Vagina (tissue), 2 donors: ENCODE results near the gene URM1. TPM values are rescaled to one million over a fixed set of nuclear protein-coding genes. Genes with fewer than 3 reads are reported as not detected.

Experiments
- DNase-seq, 2 donors: peaks; one replicate each; pipeline ENCODE4 v3.0.0-alpha.2; 2017; ENCODE audit errors: extremely low spot score in 2 of 2
- H3K27ac ChIP-seq: fragments of 200-600 bp; sonication (generic); one replicate; pipeline ENCODE4 v1.5.1; 2019
- H3K27me3 ChIP-seq: fragments of 200-600 bp; sonication (generic); one replicate; pipeline ENCODE4 v1.5.1; 2019
- H3K36me3 ChIP-seq, 2 donors: fragments of 200-600 bp; sonication (generic); one replicate each; pipeline ENCODE4 v1.5.1; 2017 to 2019
- H3K4me1 ChIP-seq: fragments of 200-600 bp; sonication (generic); one replicate; pipeline ENCODE4 v1.5.1; 2019
- H3K4me3 ChIP-seq, 2 donors: fragments of 200-600 bp; sonication (generic); 1 replicate in 1 of 2; 2 replicates in 1 of 2; pipeline ENCODE4 v1.5.1; 2016 to 2019
- H3K9me3 ChIP-seq: fragments of 200-600 bp; sonication (generic); one replicate; pipeline ENCODE4 v1.5.1; 2019
- POLR2A ChIP-seq, 2 donors: fragments of 450-650 bp; IDR thresholded peaks; one replicate each; pipeline ENCODE4 v1.6.1; 2017; ENCODE audit warnings: antibody characterized with exemption in 2 of 2, mild to moderate bottlenecking in 2 of 2, moderate library complexity in 2 of 2
- POLR2AphosphoS5 ChIP-seq, 2 donors: sonication (generic); formaldehyde crosslinking; IDR thresholded peaks; one replicate each; pipeline ENCODE4 v1.9.0; 2017; ENCODE audit warnings: antibody characterized with exemption in 2 of 2, mild to moderate bottlenecking in 2 of 2, low read depth in 1 of 2; ENCODE audit not compliant: insufficient read depth in 1 of 2
- intact Hi-C: fragments of 100-400 bp; cut with DNase I; formaldehyde crosslinking; loops from one replicate; pipeline ENCODE4 v1.15.1; 2023
- total RNA-seq: library from RNA; depleted of rRNA; stranded (reverse); fragments of >200 nt; gene quantifications from one replicate; pipeline ENCODE4 v1.2.3, GENCODE V29; 2016
- TF ChIP-seq, protein P1 (sequence below), 3 experiments: fragments of 450-650 bp in 2 of 3; fragments of 200-600 bp in 1 of 3; sonication (generic) in 1 of 3; IDR thresholded peaks; one replicate each; pipeline ENCODE4 v1.5.1; 2017 to 2019; ENCODE audit warnings: antibody characterized with exemption in 3 of 3, mild to moderate bottlenecking in 2 of 3, moderate library complexity in 2 of 3

Gene URM1
- total RNA-seq, 1 donor from 2014 or later: 15.2 TPM

DNA sequence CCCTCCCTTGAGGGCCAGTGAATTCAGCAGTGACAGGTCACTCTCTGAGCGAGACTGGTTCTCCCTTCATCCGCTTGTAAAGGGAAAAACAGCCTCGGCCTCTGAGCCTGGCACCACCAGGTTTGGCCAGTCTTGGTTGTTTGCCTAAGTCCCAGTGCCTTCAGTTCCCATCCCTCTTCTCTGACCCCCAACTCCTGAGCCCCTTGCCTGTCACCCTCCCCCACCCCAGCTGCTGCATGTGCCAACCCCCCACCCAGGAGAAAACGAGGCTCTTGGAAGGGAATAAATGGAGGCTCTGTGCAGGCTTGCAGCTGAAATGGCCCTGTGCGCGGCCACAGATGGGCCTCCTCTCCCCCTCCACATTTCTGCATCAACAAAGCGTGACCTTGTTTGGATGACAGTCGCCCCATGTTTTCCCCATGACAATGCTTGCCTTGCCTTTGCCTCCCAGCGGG, 3.1 kb downstream of the URM1 start:
- H3K27me3 ChIP-seq: no peaks in the 10 kb centered on the region
- H3K4me1 ChIP-seq: peaks cover 36% of the 10 kb centered on the region
- no peaks in the 10 kb centered on the region for H3K9me3 ChIP-seq
- intact Hi-C loops: no loop called here
- peaks cover 0 to 27% of the 10 kb centered on the region in 2 donors for H3K36me3 ChIP-seq
- DNase-seq: no peak
- TF ChIP-seq, protein P1, sequence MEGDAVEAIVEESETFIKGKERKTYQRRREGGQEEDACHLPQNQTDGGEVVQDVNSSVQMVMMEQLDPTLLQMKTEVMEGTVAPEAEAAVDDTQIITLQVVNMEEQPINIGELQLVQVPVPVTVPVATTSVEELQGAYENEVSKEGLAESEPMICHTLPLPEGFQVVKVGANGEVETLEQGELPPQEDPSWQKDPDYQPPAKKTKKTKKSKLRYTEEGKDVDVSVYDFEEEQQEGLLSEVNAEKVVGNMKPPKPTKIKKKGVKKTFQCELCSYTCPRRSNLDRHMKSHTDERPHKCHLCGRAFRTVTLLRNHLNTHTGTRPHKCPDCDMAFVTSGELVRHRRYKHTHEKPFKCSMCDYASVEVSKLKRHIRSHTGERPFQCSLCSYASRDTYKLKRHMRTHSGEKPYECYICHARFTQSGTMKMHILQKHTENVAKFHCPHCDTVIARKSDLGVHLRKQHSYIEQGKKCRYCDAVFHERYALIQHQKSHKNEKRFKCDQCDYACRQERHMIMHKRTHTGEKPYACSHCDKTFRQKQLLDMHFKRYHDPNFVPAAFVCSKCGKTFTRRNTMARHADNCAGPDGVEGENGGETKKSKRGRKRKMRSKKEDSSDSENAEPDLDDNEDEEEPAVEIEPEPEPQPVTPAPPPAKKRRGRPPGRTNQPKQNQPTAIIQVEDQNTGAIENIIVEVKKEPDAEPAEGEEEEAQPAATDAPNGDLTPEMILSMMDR (IDR thresholded peaks at IDR 0.05): no peak
- no peak for TF ChIP-seq POLR2A (IDR thresholded peaks at IDR 0.05)
- no peak for TF ChIP-seq POLR2AphosphoS5 (IDR thresholded peaks at IDR 0.05; ENCODE audit: insufficient read depth in 1 of 2, low read depth in 1 of 2)
- no peak overlapping the region for H3K4me3 ChIP-seq
- no peak overlapping the region for H3K27ac ChIP-seq

DNA sequence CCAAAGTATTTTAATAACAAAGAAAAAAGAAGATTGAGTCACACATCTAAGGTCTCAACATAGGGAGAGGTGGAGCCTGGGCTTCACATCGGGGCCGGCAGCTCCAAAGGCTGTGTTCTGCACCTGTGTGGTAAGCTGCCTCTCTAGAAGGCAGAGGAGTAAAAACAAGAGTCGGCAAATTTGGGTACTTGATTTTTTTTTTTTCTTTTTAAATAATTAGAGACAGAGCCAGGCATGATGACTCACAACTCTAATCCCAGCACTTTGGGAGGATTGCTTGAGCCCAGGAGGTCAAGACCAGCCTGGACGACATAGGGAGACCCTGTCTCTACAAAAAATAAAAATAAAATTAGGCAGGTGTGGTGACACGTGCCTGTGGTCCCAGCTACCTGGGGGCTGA, 4.7 kb downstream of the URM1 start:
- peaks cover 24% of the 10 kb centered on the region for H3K4me1 ChIP-seq
- no peaks in the 10 kb centered on the region for H3K27me3 ChIP-seq
- DNase-seq: no peak
- peaks cover 0 to 30% of the 10 kb centered on the region in 2 donors for H3K36me3 ChIP-seq
- H3K4me3 ChIP-seq: no peak overlapping the region
- intact Hi-C loops: no loop called here
- H3K9me3 ChIP-seq: no peaks in the 10 kb centered on the region
- TF ChIP-seq POLR2AphosphoS5 (IDR thresholded peaks at IDR 0.05; ENCODE audit: insufficient read depth in 1 of 2, low read depth in 1 of 2): no peak
- TF ChIP-seq, protein P1 (IDR thresholded peaks at IDR 0.05): no peak
- H3K27ac ChIP-seq: no peak overlapping the region

DNA sequence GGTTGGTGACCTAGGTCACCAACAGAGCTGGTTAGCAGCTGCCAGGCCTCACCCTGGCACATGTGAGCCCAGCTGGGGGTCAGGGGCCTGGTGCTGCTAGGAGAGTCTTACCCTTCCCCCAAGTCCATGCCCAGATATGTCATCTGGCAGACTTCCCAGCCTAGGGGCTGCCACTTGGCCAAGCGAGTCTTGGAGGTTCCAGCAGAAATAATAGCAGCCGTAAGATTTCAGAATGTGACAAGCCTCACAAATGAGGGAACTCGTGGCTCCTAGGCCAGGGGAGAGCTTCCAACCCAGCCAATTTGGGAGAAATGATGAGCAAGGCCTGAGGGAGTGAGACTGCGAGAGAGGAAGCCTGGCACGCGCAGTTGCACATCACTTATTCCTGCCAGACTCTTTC, 11.1 kb downstream of the URM1 start:
- H3K4me1 ChIP-seq: no peaks in the 10 kb centered on the region
- intact Hi-C loops: no loop called here
- no peaks in the 10 kb centered on the region for H3K27me3 ChIP-seq
- no peaks in the 10 kb centered on the region for H3K9me3 ChIP-seq
- H3K4me3 ChIP-seq: no peak overlapping the region
- peaks cover 0 to 43% of the 10 kb centered on the region in 2 donors for H3K36me3 ChIP-seq
- TF ChIP-seq, protein P1 (IDR thresholded peaks at IDR 0.05): no peak
- TF ChIP-seq POLR2A (IDR thresholded peaks at IDR 0.05) (no peak), POLR2AphosphoS5 (IDR thresholded peaks at IDR 0.05; ENCODE audit: insufficient read depth in 1 of 2, low read depth in 1 of 2) (no peak)
- no peak for DNase-seq
- no peak overlapping the region for H3K27ac ChIP-seq

DNA sequence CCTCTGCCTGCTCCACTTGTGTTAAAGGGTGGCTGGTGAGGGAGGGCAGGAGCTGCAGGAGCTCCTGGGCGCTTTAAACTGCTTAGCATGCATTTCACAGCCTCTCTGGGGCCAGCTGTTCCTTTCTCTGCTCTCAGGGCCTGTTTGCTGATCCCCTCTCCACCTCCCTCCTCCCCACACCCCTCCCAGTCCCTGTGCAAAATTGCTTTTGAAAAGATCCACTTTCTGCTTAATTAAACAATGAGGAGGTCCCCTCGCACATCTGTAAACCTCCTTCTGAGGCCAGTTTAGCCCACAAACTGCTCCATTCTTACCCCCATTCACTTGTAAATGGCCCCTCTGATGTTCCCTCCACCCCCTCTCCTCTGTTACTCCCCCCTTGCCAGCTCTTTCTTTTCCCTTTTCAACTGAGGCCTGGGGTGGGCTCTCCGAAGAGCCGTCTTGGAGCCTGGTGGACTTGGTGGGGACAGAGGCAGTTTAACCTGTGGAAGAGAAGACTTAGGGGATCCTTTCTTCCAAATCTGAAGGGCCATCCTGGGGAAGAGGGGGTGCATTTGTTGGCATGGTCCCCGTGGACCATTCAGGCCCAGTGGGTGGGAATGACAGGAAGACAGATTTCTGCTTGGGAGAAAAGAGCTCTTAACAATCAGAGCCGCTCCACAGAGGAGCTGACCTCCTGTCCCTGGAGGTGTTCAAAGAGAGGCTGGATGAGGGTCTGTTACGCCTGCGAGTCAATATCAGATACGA, 12.0 kb downstream of the URM1 start:
- intact Hi-C loops: no loop called here
- no peaks in the 10 kb centered on the region for H3K9me3 ChIP-seq
- TF ChIP-seq, protein P1 (IDR thresholded peaks at IDR 0.05): no peak
- no peaks in the 10 kb centered on the region for H3K4me1 ChIP-seq
- no peaks in the 10 kb centered on the region for H3K27me3 ChIP-seq
- no peak for DNase-seq
- H3K36me3 ChIP-seq: peaks cover 0 to 43% of the 10 kb centered on the region in 2 donors
- no peak overlapping the region for H3K27ac ChIP-seq
- no peak overlapping the region for H3K4me3 ChIP-seq

DNA sequence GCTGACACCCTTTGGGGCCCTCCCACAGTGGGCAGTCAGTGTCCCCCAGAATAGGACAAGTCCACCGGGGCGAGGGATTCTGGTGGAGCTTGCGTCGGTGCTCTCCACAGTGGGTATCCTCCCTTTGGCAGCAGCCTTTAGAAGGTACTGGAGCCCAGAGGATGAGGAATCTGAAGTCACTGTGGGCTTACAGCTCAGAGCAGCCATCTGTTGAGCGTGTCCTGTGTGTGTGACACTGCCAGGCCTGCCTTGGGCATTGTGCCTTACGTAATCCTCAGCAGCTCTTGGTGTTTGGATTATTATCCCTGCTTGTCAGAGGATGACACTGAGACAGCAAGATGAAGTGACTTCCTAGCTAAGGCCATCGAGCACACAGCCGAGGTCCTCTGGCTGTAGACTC, 12.6 kb downstream of the URM1 start:
- no peak overlapping the region for H3K27ac ChIP-seq
- no peak for TF ChIP-seq POLR2AphosphoS5 (IDR thresholded peaks at IDR 0.05; ENCODE audit: insufficient read depth in 1 of 2, low read depth in 1 of 2)
- TF ChIP-seq, protein P1 (IDR thresholded peaks at IDR 0.05): no peak
- TF ChIP-seq POLR2A (IDR thresholded peaks at IDR 0.05): no peak
- intact Hi-C loops: no loop called here
- H3K9me3 ChIP-seq: no peaks in the 10 kb centered on the region
- DNase-seq: no peak
- H3K27me3 ChIP-seq: no peaks in the 10 kb centered on the region
- no peaks in the 10 kb centered on the region for H3K4me1 ChIP-seq
- peaks cover 0 to 43% of the 10 kb centered on the region in 2 donors for H3K36me3 ChIP-seq
- no peak overlapping the region for H3K4me3 ChIP-seq
